Muscle layer of colon (tissue), 2 donors: ENCODE data around the gene DLGAP3.

Experiments
- H3K27ac ChIP-seq: one replicate; pipeline ENCODE4 v1.7.0; 2013; ENCODE audit warnings: low read depth, mild to moderate bottlenecking, low read length, moderate library complexity
- H3K27me3 ChIP-seq, 2 donors: one replicate each; pipeline ENCODE4 v1.7.0; 2013; ENCODE audit warnings: low read length in 2 of 2, mild to moderate bottlenecking in 2 of 2; ENCODE audit not compliant: insufficient read depth in 2 of 2, control insufficient read depth in 1 of 2
- H3K36me3 ChIP-seq: one replicate; pipeline ENCODE4 v1.7.0; 2013; ENCODE audit warnings: mild to moderate bottlenecking, low read length; ENCODE audit not compliant: insufficient read depth
- H3K4me1 ChIP-seq: one replicate; pipeline ENCODE4 v1.7.0; 2013; ENCODE audit warnings: mild to moderate bottlenecking, low read length; ENCODE audit not compliant: insufficient read depth
- H3K4me3 ChIP-seq, 2 donors: one replicate each; pipeline ENCODE4 v1.7.0; 2013; ENCODE audit warnings: low read length in 2 of 2, low read depth in 1 of 2, mild to moderate bottlenecking in 1 of 2, moderate library complexity in 1 of 2
- H3K9ac ChIP-seq: one replicate; pipeline ENCODE4 v1.7.0; 2013; ENCODE audit warnings: low read length
- H3K9me3 ChIP-seq: one replicate; pipeline ENCODE4 v1.7.0; 2013; ENCODE audit warnings: mild to moderate bottlenecking, low read length
- donor health status: abdominal sarcoma.
- donor health status: Adenocarcinoma of cecum.

The DLGAP3 gene

DNA sequence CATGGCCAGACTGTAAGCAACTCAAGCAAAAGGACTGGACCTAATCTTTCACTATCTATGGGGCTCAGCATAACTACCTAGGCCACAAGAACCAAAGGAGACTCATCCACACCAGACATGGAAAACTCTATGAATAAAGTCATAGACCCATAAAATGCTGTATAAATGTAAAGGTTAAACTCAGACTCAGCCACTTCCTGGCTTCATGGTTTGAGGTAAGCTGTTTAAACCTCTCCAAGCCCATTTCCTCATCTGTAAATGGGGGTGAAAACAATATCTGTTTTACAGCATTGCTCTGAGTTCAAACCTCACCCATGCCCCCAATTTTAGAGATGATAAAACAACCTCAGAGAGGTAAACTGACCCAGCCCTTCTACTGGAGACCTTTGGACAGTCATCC, 65.9 kb downstream of the DLGAP3 start:
- Histone ChIP-seq H3K4me3 (no peak overlapping the region), H3K4me1 (peaks cover 16% of the 10 kb centered on the region), H3K9me3 (no peaks in the 10 kb centered on the region), H3K27me3 (no peaks in the 10 kb centered on the region), H3K27ac (no peak overlapping the region), H3K9ac (no peak overlapping the region), H3K36me3 (no peaks in the 10 kb centered on the region)

DNA sequence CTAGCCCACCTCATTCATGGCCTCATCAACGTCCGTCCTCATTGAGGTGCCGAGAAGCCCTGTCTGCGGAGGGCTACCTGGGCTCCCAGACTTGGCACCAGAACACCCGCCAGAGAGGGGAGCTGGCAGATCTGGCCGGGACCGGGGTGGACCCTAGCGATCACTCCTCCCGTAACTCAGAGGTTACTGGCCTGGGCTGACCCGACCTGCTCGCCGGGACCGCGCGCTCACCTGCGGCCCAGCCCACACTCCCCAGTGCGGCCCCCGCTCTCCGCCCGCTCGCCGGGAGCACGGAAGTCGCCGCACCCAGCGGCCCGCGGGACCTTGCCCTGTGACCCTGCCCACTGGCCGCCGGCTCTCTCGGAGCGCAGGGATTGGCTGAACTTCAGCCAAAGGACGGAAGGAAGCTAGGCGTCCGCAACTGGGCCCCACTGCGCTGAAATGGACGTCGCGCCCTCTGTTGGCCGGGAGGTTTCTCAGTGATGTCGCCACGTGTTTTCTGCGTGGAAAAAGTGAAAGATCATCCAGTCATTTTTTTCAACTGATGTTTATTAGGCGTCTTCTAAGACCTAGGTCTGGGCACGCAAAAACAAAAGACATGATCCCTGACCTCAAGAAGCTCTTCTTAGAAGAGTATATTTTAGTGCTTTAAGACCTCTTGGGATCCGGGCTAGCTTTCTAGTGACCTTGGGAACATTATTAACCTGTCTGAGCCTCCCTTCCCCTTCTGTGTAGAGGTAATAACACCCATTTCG, 69.8 kb downstream of the DLGAP3 start, which contains the start of gene SMIM12:
Gene SMIM12 (minus strand): TSS at position 304 of the 755 bp plus-strand sequence. CDS start 3,772 bp downstream, outside the sequence.
- H3K27ac ChIP-seq, result peak within 1 kb of the TSS; percentile 85
- H3K9ac ChIP-seq, result peak within 1 kb of the TSS; percentile 95
- no peaks in the 10 kb centered on the region for H3K27me3 ChIP-seq
- no peaks in the 10 kb centered on the region for H3K9me3 ChIP-seq
- peak within 1 kb of the TSS; percentile 81 to 84 for H3K4me3 ChIP-seq
- peaks cover 23% of the 10 kb centered on the region for H3K4me1 ChIP-seq
- peaks cover 12% of the 10 kb centered on the region for H3K36me3 ChIP-seq

DNA sequence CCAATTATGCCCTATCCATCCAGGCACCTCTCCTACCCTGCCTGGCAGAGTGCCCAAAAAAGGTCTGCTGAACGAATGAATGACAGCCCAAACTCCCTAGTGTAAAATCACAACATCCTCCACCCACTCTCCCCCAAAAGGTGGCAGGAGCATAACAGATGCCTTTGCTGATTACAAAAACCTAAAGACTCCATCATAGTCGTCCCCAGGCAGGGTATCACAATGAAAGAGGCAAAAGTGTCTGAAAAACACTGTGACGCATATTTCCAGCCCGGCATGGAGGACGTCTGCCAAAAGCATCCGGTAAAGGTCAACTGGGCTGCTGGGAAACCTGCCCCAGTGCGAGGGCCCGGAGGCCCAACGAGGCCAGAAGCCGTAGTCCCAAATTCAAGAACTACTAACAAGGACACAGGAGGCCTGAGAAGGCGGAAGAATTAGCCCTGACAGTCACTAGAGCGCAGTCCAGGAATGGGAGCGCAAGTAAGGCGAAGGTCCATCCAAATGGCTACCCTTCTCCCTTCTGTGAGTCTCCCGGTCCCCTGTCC, 70.5 kb downstream of the DLGAP3 start:
- Histone ChIP-seq H3K9ac (peak overlapping the region; percentile 95), H3K4me1 (peaks cover 23% of the 10 kb centered on the region), H3K9me3 (no peaks in the 10 kb centered on the region), H3K36me3 (peaks cover 13% of the 10 kb centered on the region), H3K27me3 (no peaks in the 10 kb centered on the region), H3K27ac (peak overlapping the region; percentile 85), H3K4me3 (peak overlapping the region; percentile 81 to 84)

DNA sequence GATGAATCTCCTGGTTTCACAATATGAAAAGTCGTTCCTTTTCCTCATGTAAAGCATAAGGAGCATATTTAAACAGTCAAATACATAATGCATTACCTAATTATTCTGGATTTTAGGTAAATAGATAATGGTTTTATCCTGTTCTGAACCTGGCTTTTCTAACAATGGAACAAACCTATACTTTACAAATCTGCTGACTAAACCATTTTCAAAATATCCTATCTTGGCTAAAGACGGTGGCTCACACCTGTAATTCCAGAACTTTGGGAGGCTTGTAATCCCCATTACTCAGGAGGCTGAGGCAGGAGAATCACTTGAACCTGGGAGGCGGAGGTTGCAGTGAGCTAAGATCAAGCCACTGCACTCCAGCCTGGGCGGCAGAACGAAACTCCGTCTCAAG, 72.8 kb downstream of the DLGAP3 start:
- Histone ChIP-seq H3K4me1 (peaks cover 23% of the 10 kb centered on the region), H3K4me3 (no peak overlapping the region), H3K27me3 (no peaks in the 10 kb centered on the region), H3K27ac (no peak overlapping the region), H3K9me3 (no peaks in the 10 kb centered on the region), H3K9ac (no peak overlapping the region), H3K36me3 (peaks cover 26% of the 10 kb centered on the region)

DNA sequence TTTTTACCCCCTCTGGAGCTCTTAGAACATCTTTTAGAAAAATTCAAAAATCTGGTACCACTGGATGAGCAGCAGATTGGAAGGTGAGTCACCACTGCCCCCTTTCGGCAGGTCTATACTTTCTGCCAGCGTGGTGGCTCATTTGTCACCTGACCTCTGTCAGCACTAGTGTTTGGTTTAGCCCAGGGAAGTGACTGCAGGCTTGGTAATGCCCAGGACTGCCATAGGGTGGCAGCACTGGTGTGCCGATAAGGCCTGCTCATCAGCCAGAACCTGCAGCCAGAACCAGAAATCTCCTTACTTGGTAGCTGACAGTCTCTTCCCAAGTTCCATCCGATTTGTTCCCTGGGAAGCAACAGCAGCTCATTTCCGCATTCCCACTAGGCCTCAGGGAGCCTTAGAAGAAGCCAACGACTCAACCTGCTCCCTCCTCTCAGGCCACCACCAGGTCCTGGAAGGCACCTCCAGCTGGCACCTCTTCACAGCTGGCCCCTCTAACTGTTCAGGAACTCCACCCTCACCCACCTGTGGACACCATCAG, 76.7 kb downstream of the DLGAP3 start:
- Histone ChIP-seq H3K9me3 (no peaks in the 10 kb centered on the region), H3K4me3 (no peak overlapping the region), H3K27me3 (no peaks in the 10 kb centered on the region), H3K4me1 (peaks cover 6% of the 10 kb centered on the region), H3K36me3 (peaks cover 41% of the 10 kb centered on the region), H3K9ac (no peak overlapping the region), H3K27ac (peak overlapping the region; percentile 21)

DNA sequence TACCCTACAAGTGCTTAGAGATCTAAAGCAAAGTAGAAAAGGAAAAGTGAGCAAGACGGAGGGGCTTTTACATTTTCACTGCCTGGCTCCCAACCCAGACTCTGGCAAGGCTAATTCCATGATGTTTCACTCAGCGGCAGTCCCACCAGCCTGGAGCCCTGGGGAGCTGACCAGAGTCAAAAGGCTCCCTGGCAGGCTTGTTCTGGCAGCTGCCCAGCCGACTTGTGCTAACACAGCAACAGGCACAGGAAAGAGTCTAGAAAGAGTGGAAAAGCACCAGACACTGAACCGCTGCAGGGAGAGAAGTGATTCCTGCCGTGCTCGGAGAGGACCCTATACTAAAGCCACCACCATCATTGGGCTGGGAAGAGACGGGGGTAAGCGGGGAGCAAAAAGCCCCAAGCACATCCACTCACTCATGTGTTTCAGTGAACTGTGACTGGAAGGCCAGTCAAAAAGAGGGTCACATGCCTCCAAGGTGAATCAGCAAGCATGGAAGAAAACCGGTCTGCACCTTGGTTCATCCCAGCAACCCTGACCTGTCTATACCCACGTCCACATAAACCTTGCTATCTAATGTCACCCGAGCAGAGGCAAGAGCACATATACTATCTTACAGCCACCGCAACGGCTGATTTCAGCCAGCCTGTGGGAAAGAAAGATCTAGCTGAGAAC, 77.9 kb downstream of the DLGAP3 start:
- Histone ChIP-seq H3K9me3 (no peaks in the 10 kb centered on the region), H3K4me3 (no peak overlapping the region), H3K9ac (no peak overlapping the region), H3K27ac (no peak overlapping the region), H3K27me3 (no peaks in the 10 kb centered on the region), H3K36me3 (peaks cover 41% of the 10 kb centered on the region), H3K4me1 (no peaks in the 10 kb centered on the region)

DNA sequence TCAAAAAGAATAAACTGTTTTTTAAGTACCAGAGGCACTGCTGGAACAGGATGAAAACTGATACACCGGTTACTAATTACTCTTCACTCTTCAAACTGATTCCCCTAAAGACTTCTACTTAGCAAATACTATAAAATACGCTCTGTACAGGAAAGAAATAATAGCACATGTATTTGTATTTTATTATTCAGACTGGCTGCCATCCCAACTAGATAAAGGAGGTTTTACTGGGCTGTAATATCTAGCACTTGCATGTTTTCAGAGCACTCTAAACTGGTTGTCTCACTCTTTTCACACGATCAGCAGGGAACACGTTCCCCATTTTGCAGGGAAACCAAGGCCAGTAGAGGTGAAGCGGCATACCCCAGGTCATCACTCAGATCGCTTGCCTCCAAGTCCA, 79.1 kb downstream of the DLGAP3 start:
- no peaks in the 10 kb centered on the region for H3K27me3 ChIP-seq
- no peaks in the 10 kb centered on the region for H3K9me3 ChIP-seq
- no peaks in the 10 kb centered on the region for H3K4me1 ChIP-seq
- H3K9ac ChIP-seq, result no peak overlapping the region
- peaks cover 36% of the 10 kb centered on the region for H3K36me3 ChIP-seq
- no peak overlapping the region for H3K4me3 ChIP-seq
- no peak overlapping the region for H3K27ac ChIP-seq

DNA sequence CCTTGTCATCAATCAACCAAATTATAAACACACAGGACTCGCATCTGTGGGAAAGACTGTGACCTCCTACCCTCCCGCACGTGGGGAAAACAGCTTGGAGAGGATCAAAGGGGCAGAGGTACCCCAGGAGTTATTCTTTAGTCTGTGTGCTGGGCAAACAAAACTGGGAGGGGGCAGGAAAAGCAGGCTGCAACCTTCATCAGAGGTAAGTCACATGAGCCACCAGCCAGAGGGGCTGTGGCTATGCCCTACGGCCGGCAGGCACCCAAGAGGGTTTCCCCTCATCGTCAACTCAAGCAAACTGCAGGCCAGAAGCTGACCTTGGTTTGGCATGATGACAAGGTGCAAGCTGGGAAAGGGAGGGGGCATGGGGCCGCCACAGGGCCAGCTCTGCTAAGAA, 82.4 kb downstream of the DLGAP3 start:
- no peaks in the 10 kb centered on the region for H3K9me3 ChIP-seq
- H3K27ac ChIP-seq, result no peak overlapping the region
- H3K36me3 ChIP-seq, result peaks cover 18% of the 10 kb centered on the region
- H3K27me3 ChIP-seq, result no peaks in the 10 kb centered on the region
- no peak overlapping the region for H3K4me3 ChIP-seq
- H3K4me1 ChIP-seq, result no peaks in the 10 kb centered on the region
- H3K9ac ChIP-seq, result no peak overlapping the region

DNA sequence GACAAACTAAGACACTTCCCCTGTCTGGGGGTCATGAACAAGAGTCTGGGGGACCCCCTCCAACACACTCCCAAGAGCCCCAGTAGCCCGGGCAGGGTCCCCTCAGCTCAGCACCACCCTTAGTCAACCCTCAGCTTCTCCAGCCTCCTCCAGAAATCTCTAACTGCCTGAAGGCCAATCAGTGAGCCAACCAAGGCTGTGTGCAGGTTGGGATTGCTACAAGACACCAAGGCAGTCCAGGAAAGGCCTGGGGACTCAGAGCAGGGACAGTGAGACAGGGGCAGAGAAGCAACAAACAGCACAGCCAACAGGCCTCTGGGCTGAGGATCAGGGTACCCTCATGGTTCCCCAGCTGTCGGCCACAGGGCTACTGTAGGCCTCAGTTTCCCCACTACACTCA, 83.2 kb downstream of the DLGAP3 start:
- Histone ChIP-seq H3K27me3 (no peaks in the 10 kb centered on the region), H3K36me3 (peaks cover 10% of the 10 kb centered on the region), H3K9ac (no peak overlapping the region), H3K4me3 (no peak overlapping the region), H3K27ac (no peak overlapping the region), H3K4me1 (no peaks in the 10 kb centered on the region), H3K9me3 (no peaks in the 10 kb centered on the region)

DNA sequence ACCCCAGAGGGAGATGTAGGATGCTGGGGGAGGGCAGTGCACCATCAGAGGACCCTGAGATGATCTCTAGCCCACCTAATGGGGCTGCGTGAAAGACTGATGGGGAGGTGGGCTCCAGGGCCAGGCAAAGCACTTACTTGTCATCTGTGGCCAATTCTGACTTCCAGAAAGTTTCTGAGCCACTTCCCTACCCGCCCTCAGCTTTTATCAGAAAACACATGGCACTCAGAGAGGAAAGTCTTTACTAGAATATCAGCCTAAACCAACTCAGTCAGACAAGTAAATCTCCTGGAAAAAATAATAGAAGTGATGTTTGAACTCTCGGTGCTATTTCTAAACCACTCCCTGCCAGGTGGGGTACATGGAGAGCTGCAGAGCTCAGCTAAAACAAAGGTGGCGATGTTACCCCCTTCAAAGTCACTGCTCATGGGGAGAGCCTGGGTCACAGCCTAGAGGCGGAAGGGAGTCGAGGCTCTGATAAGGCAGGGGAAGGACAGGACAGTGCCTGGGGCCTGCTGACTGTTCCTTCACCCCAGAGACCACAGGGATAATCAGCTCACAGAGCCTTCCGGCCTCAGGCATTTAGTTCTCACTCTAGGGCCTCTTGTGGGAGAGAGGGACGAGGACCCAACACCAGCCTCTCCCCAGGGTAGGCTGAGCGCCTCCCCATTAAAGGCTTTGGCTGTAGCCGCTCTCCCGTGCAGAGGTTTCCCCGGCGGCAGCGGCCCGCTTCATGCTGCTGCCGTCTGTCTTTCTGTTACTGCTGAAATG, 84.1 kb downstream of the DLGAP3 start:
- Histone ChIP-seq H3K4me3 (no peak overlapping the region), H3K4me1 (no peaks in the 10 kb centered on the region), H3K9me3 (no peaks in the 10 kb centered on the region), H3K36me3 (peaks cover 9% of the 10 kb centered on the region), H3K27ac (no peak overlapping the region), H3K27me3 (no peaks in the 10 kb centered on the region), H3K9ac (no peak overlapping the region)

DNA sequence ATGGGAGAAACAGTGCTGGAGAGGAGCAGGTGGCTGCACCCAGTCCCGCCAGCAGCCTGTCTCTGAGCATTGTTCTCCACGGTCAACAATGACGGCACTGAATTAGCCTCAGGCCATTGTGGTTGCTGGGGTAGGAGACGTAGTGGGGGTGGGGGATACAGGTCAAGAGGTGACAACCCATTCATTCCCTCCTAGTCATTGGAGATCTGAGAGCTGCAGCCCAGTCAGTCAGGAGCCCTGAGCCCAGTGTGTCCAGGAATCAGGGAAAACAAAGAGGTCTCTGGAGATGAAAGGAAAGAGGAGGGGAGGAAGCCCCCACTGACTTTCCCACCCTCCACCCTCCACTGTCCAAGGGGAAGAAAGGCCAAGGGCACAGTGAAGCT, 85.2 kb downstream of the DLGAP3 start:
- no peak overlapping the region for H3K4me3 ChIP-seq
- no peaks in the 10 kb centered on the region for H3K27me3 ChIP-seq
- no peak overlapping the region for H3K9ac ChIP-seq
- H3K4me1 ChIP-seq, result no peaks in the 10 kb centered on the region
- H3K36me3 ChIP-seq, result peaks cover 6% of the 10 kb centered on the region
- H3K27ac ChIP-seq, result no peak overlapping the region
- no peaks in the 10 kb centered on the region for H3K9me3 ChIP-seq
